HepG2 (cell line): ENCODE results near the gene ANO10. TPM values are rescaled to one million over a fixed set of nuclear protein-coding genes. Genes with fewer than 3 reads are reported as not detected.

ENCODE experiments used
- AKAP8 ChIP-seq: sonication (generic); formaldehyde crosslinking; IDR thresholded peaks from 2 replicates; pipeline ENCODE4 v1.5.1; 2020; ENCODE audit warnings: mild to moderate bottlenecking, missing genetic modification reagents
- EEA1 ChIP-seq: sonication (generic); formaldehyde crosslinking; IDR thresholded peaks from 2 replicates; pipeline ENCODE4 v1.5.1; 2020; ENCODE audit warnings: mild to moderate bottlenecking, missing genetic modification reagents, borderline replicate concordance
- FOXC1 ChIP-seq: sonication (generic); formaldehyde crosslinking; IDR thresholded peaks from 2 replicates; pipeline ENCODE4 v1.8.0; 2022; ENCODE audit warnings: mild to moderate bottlenecking, missing genetic modification reagents, borderline replicate concordance
- KDM5A ChIP-seq: fragments of 200-600 bp; sonication (generic); IDR thresholded peaks from 2 replicates; pipeline ENCODE4 v1.7.0; 2018; ENCODE audit warnings: antibody characterized with exemption, mild to moderate bottlenecking, low read length, borderline replicate concordance
- MTF2 ChIP-seq: sonication (generic); formaldehyde crosslinking; IDR thresholded peaks from 2 replicates; pipeline ENCODE4 v1.5.0; 2020; ENCODE audit warnings: missing genetic modification reagents, borderline replicate concordance
- PHB2 ChIP-seq: fragments of 450-650 bp; IDR thresholded peaks from 2 replicates; pipeline ENCODE4 v1.6.1; 2018; ENCODE audit not compliant: partially characterized antibody
- SMAD1 ChIP-seq: sonication (generic); formaldehyde crosslinking; IDR thresholded peaks from 2 replicates; pipeline ENCODE4 v1.4.0; 2020; ENCODE audit warnings: missing genetic modification reagents, low read depth, mild to moderate bottlenecking, borderline replicate concordance
- SMARCE1 ChIP-seq: fragments of 450-650 bp; IDR thresholded peaks from 2 replicates; pipeline ENCODE4 v1.6.1; 2017; ENCODE audit warnings: borderline replicate concordance
- SRY ChIP-seq: sonication (generic); formaldehyde crosslinking; IDR thresholded peaks from 2 replicates; pipeline ENCODE4 v1.8.0; 2022; ENCODE audit warnings: mild to moderate bottlenecking, missing genetic modification reagents
- TP53 ChIP-seq: sonication (generic); formaldehyde crosslinking; conservative IDR thresholded peaks from 2 replicates; pipeline ENCODE4 v1.4.0; 2020; ENCODE audit warnings: missing genetic modification reagents
- ZNF10 ChIP-seq: sonication (generic); formaldehyde crosslinking; IDR thresholded peaks from 2 replicates; pipeline ENCODE4 v1.4.0; 2020; ENCODE audit warnings: mild to moderate bottlenecking, low read depth, missing genetic modification reagents, borderline replicate concordance
- ZNF180 ChIP-seq: sonication (generic); formaldehyde crosslinking; IDR thresholded peaks from 2 replicates; pipeline ENCODE4 v1.4.0; 2020; ENCODE audit warnings: low read depth, missing genetic modification reagents, borderline replicate concordance
- ZNF235 ChIP-seq: sonication (generic); formaldehyde crosslinking; IDR thresholded peaks from 2 replicates; pipeline ENCODE4 v1.8.1; 2023; ENCODE audit warnings: mild to moderate bottlenecking, missing genetic modification reagents, borderline replicate concordance
- ZNF337 ChIP-seq: sonication (generic); formaldehyde crosslinking; IDR thresholded peaks from 2 replicates; pipeline ENCODE4 v1.5.1; 2020; ENCODE audit warnings: missing genetic modification reagents, low read depth, mild to moderate bottlenecking, borderline replicate concordance
- ZNF383 ChIP-seq: sonication (generic); formaldehyde crosslinking; IDR thresholded peaks from 2 replicates; pipeline ENCODE4 v1.4.0; 2020; ENCODE audit warnings: missing genetic modification reagents, mild to moderate bottlenecking, borderline replicate concordance
- ZNF660 ChIP-seq: sonication (generic); formaldehyde crosslinking; IDR thresholded peaks from 2 replicates; pipeline ENCODE4 v1.5.1; 2020; ENCODE audit warnings: mild to moderate bottlenecking, low read depth, missing genetic modification reagents, borderline replicate concordance
- ZNF749 ChIP-seq: sonication (generic); formaldehyde crosslinking; IDR thresholded peaks from 2 replicates; pipeline ENCODE4 v1.8.0; 2022; ENCODE audit warnings: mild to moderate bottlenecking, missing genetic modification reagents, moderate library complexity, borderline replicate concordance
- ZNF780A ChIP-seq: sonication (generic); formaldehyde crosslinking; IDR thresholded peaks from 2 replicates; pipeline ENCODE4 v1.8.0; 2022; ENCODE audit warnings: mild to moderate bottlenecking, missing genetic modification reagents, moderate library complexity
- polyA plus RNA-seq, 8 experiments: library from polyadenylated mRNA; depleted of rRNA in 3 of 8; stranded (reverse) in 7 of 8; unstranded in 1 of 8; fragments of >200 nt; fragmentation: Illumina TruSeq in 4 of 8; extraction: Trizol in 4 of 8; gene quantifications; 2 replicates each; pipeline versions ENCODE4 v1.2.1 to v1.2.3, GENCODE V29; 2011 to 2016; ENCODE audit warnings: low read depth in 4 of 8, missing spikeins in 1 of 8, mixed read lengths in 1 of 8; ENCODE audit not compliant: insufficient read depth in 1 of 8
- total RNA-seq, 5 experiments: library from RNA; depleted of rRNA; stranded (reverse); fragments of >200 nt; fragmentation: Illumina TruSeq; extraction: Trizol; gene quantifications; 2 replicates each; pipeline ENCODE4 v1.2.3, GENCODE V29; 2016; ENCODE audit warnings: low read depth in 1 of 5
- TF ChIP-seq, protein P1 (sequence below): sonication (generic); formaldehyde crosslinking; IDR thresholded peaks from 2 replicates; pipeline ENCODE4 v1.4.0; 2020; ENCODE audit warnings: low read depth, missing genetic modification reagents
- TF ChIP-seq, protein P2 (sequence below): IDR thresholded peaks from 2 replicates; pipeline ENCODE4 v1.6.1; 2012; ENCODE audit warnings: low read length, improper control_type of control experiment

ANO10 gene
- total and polyA plus RNA-seq, 2 of the 13 experiments (the other 11 are each of a cell fraction or from before 2014, with no cell fraction given) = 10.4 to 13.1 TPM

- TF ChIP-seq, protein P1, sequence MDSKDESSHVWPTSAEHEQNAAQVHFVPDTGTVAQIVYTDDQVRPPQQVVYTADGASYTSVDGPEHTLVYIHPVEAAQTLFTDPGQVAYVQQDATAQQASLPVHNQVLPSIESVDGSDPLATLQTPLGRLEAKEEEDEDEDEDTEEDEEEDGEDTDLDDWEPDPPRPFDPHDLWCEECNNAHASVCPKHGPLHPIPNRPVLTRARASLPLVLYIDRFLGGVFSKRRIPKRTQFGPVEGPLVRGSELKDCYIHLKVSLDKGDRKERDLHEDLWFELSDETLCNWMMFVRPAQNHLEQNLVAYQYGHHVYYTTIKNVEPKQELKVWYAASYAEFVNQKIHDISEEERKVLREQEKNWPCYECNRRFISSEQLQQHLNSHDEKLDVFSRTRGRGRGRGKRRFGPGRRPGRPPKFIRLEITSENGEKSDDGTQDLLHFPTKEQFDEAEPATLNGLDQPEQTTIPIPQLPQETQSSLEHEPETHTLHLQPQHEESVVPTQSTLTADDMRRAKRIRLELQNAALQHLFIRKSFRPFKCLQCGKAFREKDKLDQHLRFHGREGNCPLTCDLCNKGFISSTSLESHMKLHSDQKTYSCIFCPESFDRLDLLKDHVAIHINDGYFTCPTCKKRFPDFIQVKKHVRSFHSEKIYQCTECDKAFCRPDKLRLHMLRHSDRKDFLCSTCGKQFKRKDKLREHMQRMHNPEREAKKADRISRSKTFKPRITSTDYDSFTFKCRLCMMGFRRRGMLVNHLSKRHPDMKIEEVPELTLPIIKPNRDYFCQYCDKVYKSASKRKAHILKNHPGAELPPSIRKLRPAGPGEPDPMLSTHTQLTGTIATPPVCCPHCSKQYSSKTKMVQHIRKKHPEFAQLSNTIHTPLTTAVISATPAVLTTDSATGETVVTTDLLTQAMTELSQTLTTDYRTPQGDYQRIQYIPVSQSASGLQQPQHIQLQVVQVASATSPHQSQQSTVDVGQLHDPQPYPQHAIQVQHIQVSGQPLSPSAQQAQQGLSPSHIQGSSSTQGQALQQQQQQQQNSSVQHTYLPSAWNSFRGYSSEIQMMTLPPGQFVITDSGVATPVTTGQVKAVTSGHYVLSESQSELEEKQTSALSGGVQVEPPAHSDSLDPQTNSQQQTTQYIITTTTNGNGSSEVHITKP (CRISPR knock-in tag) = peak; percentile 48; the same call in 1 of the 2 replicates
- TF ChIP-seq SMAD1 (CRISPR knock-in tag) (no peak), ZNF749 (CRISPR knock-in tag) (no peak), ZNF383 (CRISPR knock-in tag) (no peak), ZNF660 (no peak), FOXC1 (peak; percentile 77), SRY (CRISPR knock-in tag) (peak; percentile 48; the same call in 1 of the 2 replicates), EEA1 (no peak), SMARCE1 (no peak), AKAP8 (CRISPR knock-in tag) (no peak), PHB2 (no peak), ZNF10 (CRISPR knock-in tag) (no peak), ZNF337 (no peak), KDM5A (0 out of 2 replicates have a peak, but pooled peaks have one; percentile 27), ZNF180 (CRISPR knock-in tag) (no peak), ZNF235 (CRISPR knock-in tag) (no peak), TP53 (CRISPR knock-in tag) (no peak), MTF2 (CRISPR knock-in tag) (peak; percentile 75; the same call in 1 of the 2 replicates), ZNF780A (no peak)
- TF ChIP-seq, protein P2, sequence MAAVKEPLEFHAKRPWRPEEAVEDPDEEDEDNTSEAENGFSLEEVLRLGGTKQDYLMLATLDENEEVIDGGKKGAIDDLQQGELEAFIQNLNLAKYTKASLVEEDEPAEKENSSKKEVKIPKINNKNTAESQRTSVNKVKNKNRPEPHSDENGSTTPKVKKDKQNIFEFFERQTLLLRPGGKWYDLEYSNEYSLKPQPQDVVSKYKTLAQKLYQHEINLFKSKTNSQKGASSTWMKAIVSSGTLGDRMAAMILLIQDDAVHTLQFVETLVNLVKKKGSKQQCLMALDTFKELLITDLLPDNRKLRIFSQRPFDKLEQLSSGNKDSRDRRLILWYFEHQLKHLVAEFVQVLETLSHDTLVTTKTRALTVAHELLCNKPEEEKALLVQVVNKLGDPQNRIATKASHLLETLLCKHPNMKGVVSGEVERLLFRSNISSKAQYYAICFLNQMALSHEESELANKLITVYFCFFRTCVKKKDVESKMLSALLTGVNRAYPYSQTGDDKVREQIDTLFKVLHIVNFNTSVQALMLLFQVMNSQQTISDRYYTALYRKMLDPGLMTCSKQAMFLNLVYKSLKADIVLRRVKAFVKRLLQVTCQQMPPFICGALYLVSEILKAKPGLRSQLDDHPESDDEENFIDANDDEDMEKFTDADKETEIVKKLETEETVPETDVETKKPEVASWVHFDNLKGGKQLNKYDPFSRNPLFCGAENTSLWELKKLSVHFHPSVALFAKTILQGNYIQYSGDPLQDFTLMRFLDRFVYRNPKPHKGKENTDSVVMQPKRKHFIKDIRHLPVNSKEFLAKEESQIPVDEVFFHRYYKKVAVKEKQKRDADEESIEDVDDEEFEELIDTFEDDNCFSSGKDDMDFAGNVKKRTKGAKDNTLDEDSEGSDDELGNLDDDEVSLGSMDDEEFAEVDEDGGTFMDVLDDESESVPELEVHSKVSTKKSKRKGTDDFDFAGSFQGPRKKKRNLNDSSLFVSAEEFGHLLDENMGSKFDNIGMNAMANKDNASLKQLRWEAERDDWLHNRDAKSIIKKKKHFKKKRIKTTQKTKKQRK = no peak
These were observed at the start of gene ANO10 (continued) for GRCh38 chr3:43621656-43622432.
